OCI-LY7 (cell line): ENCODE measurements around the gene CBFA2T2. TPM values are rescaled to one million over a fixed set of nuclear protein-coding genes. Genes with fewer than 3 reads are reported as not detected.
A peak's percentile ranks its signal among the peaks of the same experiment; 100 is the strongest.

Experiments
- BruUV-seq: library from RNA; stranded (reverse); fragments of 400-500 nt; replicated peaks from 2 replicates; lab custom pipeline; 2021; lab: Mats Ljungman, UMichigan
- CTCF ChIA-PET: fragments of 300-600 bp; sonication (Branson Sonifier 250); formaldehyde crosslinking; loops from one replicate; lab custom pipeline; 2022; ENCODE audit warnings: antibody characterized with exemption; ENCODE audit not compliant: unreplicated experiment; lab: Charles Lee
- POLR2A ChIA-PET: fragments of 300-600 bp; sonication (Branson Sonifier 250); formaldehyde crosslinking; loops from one replicate; lab custom pipeline; 2022; ENCODE audit warnings: antibody characterized with exemption; lab: Charles Lee
- DNase-seq: peaks from one replicate; pipeline ENCODE4 v3.0.0-alpha.2; 2015; ENCODE audit warnings: low spot score
- H2AFZ ChIP-seq: fragments of 200-600 bp; sonication (generic), shearing (Covaris generic); 2 replicates; pipeline ENCODE4 v1.6.1; 2014; ENCODE audit warnings: mild to moderate bottlenecking, antibody characterized with exemption, low read length, moderate library complexity
- H3K27ac ChIP-seq: fragments of 200-600 bp; sonication (generic); 2 replicates; pipeline ENCODE4 v1.5.1; 2014; ENCODE audit warnings: mixed run types, low read depth, mild to moderate bottlenecking, moderate library complexity, low read length, inconsistent platforms; ENCODE audit not compliant: poor library complexity, severe bottlenecking
- H3K36me3 ChIP-seq: fragments of 200-600 bp; sonication (generic); 2 replicates; pipeline ENCODE4 v1.6.1; 2014; ENCODE audit warnings: mild to moderate bottlenecking, antibody characterized with exemption, low read length, moderate library complexity, mixed read lengths; ENCODE audit not compliant: insufficient read depth
- H3K4me1 ChIP-seq: fragments of 200-600 bp; sonication (generic); 2 replicates; pipeline ENCODE4 v1.5.1; 2014; ENCODE audit warnings: mild to moderate bottlenecking, low read length; ENCODE audit not compliant: insufficient read depth, poor library complexity, severe bottlenecking
- H3K4me2 ChIP-seq: fragments of 200-600 bp; sonication (generic); 2 replicates; pipeline ENCODE4 v1.6.1; 2014; ENCODE audit warnings: mild to moderate bottlenecking, low read length
- H3K4me3 ChIP-seq: fragments of 200-600 bp; sonication (generic); 2 replicates; pipeline ENCODE4 v1.5.1; 2014; ENCODE audit warnings: mild to moderate bottlenecking, low read depth, low read length; ENCODE audit not compliant: poor library complexity, severe bottlenecking
- H3K79me2 ChIP-seq: fragments of 200-600 bp; sonication (generic); 2 replicates; pipeline ENCODE4 v1.6.1; 2016; ENCODE audit warnings: low read depth, mild to moderate bottlenecking, low read length, moderate library complexity, mixed read lengths; ENCODE audit not compliant: insufficient read depth
- H3K9me2 ChIP-seq: fragments of 200-600 bp; sonication (generic); 2 replicates; pipeline ENCODE4 v1.6.1; 2016; ENCODE audit warnings: mild to moderate bottlenecking, low read length, mixed read lengths; ENCODE audit not compliant: insufficient read depth
- H3K9me3 ChIP-seq: fragments of 200-600 bp; sonication (generic); 2 replicates; pipeline ENCODE4 v1.6.1; 2014; ENCODE audit warnings: mild to moderate bottlenecking, mixed run types, low read length, mixed read lengths
- H4K20me1 ChIP-seq: fragments of 200-600 bp; sonication (generic); 2 replicates; pipeline ENCODE4 v1.6.1; 2014; ENCODE audit warnings: mild to moderate bottlenecking, antibody characterized with exemption, low read length, moderate library complexity, mixed read lengths; ENCODE audit not compliant: insufficient read depth
- EZH2phosphoT487 ChIP-seq: fragments of 200-600 bp; sonication (generic); IDR thresholded peaks from 2 replicates; pipeline ENCODE4 v1.6.1; 2018; ENCODE audit warnings: low read depth, borderline replicate concordance, mild to moderate bottlenecking, mixed run types, antibody characterized with exemption, low read length, moderate library complexity, mixed read lengths
- intact Hi-C: fragments of 100-400 bp; cut with micrococcal nuclease; formaldehyde crosslinking; loops from one replicate; pipeline ENCODE4 v1.10.0; 2022; ENCODE audit not compliant: unreplicated experiment
- total RNA-seq, 2 experiments: library from RNA; depleted of rRNA in 1 of 2; stranded (reverse); fragments of >200 nt in 1 of 2; shearing (Covaris generic) in 1 of 2; gene quantifications; 2 replicates each; pipeline ENCODE4 v1.2.3, GENCODE V29; 2014 to 2022
- TF ChIP-seq, protein P1 (sequence below): fragments of 200-600 bp; sonication (generic); conservative IDR thresholded peaks from 2 replicates; pipeline ENCODE4 v1.5.1; 2014; ENCODE audit warnings: mild to moderate bottlenecking, antibody characterized with exemption, low read length, moderate library complexity, mixed read lengths

The CBFA2T2 gene
- total RNA-seq, 2 experiments from 2014 or later: 20.7 to 32.9 TPM

GRCh38 chr20:33666293-33667244 lies 176.7 kb downstream of the CBFA2T2 start, which contains the start of gene ACTL10:
TSS of gene ACTL10 (plus strand) at chr20:33666943. CDS start at chr20:33667498, 555 bp downstream.
- POLR2A ChIA-PET: interaction anchor here (0.5 to 1.8 kb wide), 10 partner anchors 13 to 1480 kb away, joined by 3 to 6 read pairs (median 4); partner anchors contain the start of gene SNTA1
- Histone ChIP-seq H3K4me2 (peak within 1 kb of the TSS; percentile 93), H2AFZ (peak within 1 kb of the TSS; percentile 65; the same call in 1 of the 2 replicates), H3K4me3 (peak within 1 kb of the TSS; percentile 77), H3K4me1 (peaks cover 64% of the 10 kb centered on the region), H3K27ac (peak within 1 kb of the TSS; percentile 79), H3K9me2 (no peaks in the 10 kb centered on the region), H3K79me2 (peaks cover 5% of the 10 kb centered on the region; the same call in 1 of the 2 replicates), H4K20me1 (0 out of 2 replicates have a peak, but pooled peaks cover 5% of the 10 kb centered on the region), H3K36me3 (peaks cover 29% of the 10 kb centered on the region; the same call in 1 of the 2 replicates), H3K9me3 (no peaks in the 10 kb centered on the region)
- BruUV-seq: no TSS peak
- TF ChIP-seq, protein P1, sequence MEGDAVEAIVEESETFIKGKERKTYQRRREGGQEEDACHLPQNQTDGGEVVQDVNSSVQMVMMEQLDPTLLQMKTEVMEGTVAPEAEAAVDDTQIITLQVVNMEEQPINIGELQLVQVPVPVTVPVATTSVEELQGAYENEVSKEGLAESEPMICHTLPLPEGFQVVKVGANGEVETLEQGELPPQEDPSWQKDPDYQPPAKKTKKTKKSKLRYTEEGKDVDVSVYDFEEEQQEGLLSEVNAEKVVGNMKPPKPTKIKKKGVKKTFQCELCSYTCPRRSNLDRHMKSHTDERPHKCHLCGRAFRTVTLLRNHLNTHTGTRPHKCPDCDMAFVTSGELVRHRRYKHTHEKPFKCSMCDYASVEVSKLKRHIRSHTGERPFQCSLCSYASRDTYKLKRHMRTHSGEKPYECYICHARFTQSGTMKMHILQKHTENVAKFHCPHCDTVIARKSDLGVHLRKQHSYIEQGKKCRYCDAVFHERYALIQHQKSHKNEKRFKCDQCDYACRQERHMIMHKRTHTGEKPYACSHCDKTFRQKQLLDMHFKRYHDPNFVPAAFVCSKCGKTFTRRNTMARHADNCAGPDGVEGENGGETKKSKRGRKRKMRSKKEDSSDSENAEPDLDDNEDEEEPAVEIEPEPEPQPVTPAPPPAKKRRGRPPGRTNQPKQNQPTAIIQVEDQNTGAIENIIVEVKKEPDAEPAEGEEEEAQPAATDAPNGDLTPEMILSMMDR: no peak
- TF ChIP-seq EZH2phosphoT487: no peak
- peak; percentile 94 for DNase-seq
- CTCF ChIA-PET: interaction anchor here (0.9 to 2.9 kb wide), 2 partner anchors 14 to 220 kb away, joined by 3 to 16 read pairs; no protein-coding TSS in a partner anchor
- intact Hi-C loops: loop anchor here (1.0 to 5.0 kb wide), 4 partner anchors 19 to 264 kb away; partner anchors contain the start of genes CDK5RAP1 and ZNF341

DNA sequence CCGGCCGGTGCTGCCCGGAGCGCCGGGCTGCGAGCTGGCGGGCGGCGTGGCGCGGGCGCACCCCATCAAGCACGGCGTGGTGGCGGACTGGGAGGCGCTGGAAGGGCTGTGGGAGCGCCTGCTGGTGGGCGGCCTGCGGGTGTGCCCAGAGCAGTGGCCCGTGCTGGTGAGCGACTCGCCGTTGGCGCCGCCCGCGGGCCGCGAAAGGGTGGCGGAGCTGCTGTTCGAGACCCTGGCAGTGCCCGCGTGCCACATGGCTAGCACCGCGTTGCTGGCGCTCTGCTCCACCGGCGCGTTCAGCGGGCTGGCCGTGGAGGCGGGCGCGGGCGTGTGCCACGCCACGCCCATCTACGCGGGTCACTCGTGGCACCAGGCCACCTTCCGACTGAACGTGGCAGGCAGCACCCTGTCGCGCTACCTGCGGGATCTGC lies 177.4 kb downstream of the CBFA2T2 start:
- no peaks in the 10 kb centered on the region for H3K9me3 ChIP-seq
- peak overlapping the region; percentile 79 for H3K27ac ChIP-seq
- peaks cover 70% of the 10 kb centered on the region for H3K4me1 ChIP-seq
- no peaks in the 10 kb centered on the region for H3K9me2 ChIP-seq
- 0 out of 2 replicates have a peak, but pooled peaks cover 5% of the 10 kb centered on the region for H4K20me1 ChIP-seq
- peaks cover 35% of the 10 kb centered on the region; the same call in 1 of the 2 replicates for H3K36me3 ChIP-seq
- TF ChIP-seq, protein P1: no peak
- TF ChIP-seq EZH2phosphoT487: no peak
- BruUV-seq: no TSS peak
- DNase-seq: peak; percentile 54
- H3K79me2 ChIP-seq: peaks cover 5% of the 10 kb centered on the region; the same call in 1 of the 2 replicates
- CTCF ChIA-PET: interaction anchor here (0.6 to 2.9 kb wide), 3 partner anchors 13 to 221 kb away, joined by 3 to 16 read pairs (median 4); no protein-coding TSS in a partner anchor
- POLR2A ChIA-PET: interaction anchor here (0.6 to 1.8 kb wide), 7 partner anchors 18 to 252 kb away, joined by 3 to 6 read pairs (median 4); partner anchors contain the start of gene SNTA1
- intact Hi-C loops: loop anchor here (2.0 to 5.0 kb wide), 2 partner anchors 64 to 265 kb away; partner anchors contain the start of genes CDK5RAP1 and ZNF341
- peak overlapping the region; percentile 8; the same call in 1 of the 2 replicates for H2AFZ ChIP-seq
- peak overlapping the region; percentile 77 for H3K4me3 ChIP-seq
- peak overlapping the region; percentile 93 for H3K4me2 ChIP-seq
